Loucy (cell line): ENCODE results near the gene MGAT5.

Experiments
- H2AFZ ChIP-seq: fragments of 200-600 bp; sonication (generic); 2 replicates; pipeline ENCODE4 v1.6.0; 2016; ENCODE audit warnings: antibody characterized with exemption, mild to moderate bottlenecking, low read length, moderate library complexity
- H3F3A ChIP-seq: fragments of 200-600 bp; 2 replicates; pipeline ENCODE4 v1.6.0; 2016; ENCODE audit warnings: antibody characterized with exemption, low read depth, mild to moderate bottlenecking
- H3K27me3 ChIP-seq: fragments of 200-600 bp; sonication (generic); 2 replicates; pipeline ENCODE4 v1.6.1; 2014; ENCODE audit warnings: low read length, mild to moderate bottlenecking; ENCODE audit not compliant: insufficient read depth, poor library complexity, severe bottlenecking
- H3K36me3 ChIP-seq: fragments of 200-600 bp; sonication (generic); 2 replicates; pipeline ENCODE4 v1.6.1; 2016; ENCODE audit warnings: low read length; ENCODE audit not compliant: insufficient read depth
- H3K4me1 ChIP-seq: fragments of 200-600 bp; sonication (generic); 2 replicates; pipeline ENCODE4 v1.5.1; 2014; ENCODE audit warnings: low read length, mild to moderate bottlenecking; ENCODE audit not compliant: insufficient read depth, poor library complexity, severe bottlenecking
- H3K4me2 ChIP-seq: fragments of 200-600 bp; sonication (generic); 2 replicates; pipeline ENCODE4 v1.6.0; 2014; ENCODE audit warnings: antibody characterized with exemption, low read length, low read depth, mild to moderate bottlenecking; ENCODE audit not compliant: poor library complexity, severe bottlenecking
- H3K4me3 ChIP-seq: fragments of 200-600 bp; sonication (generic); 2 replicates; pipeline ENCODE4 v1.5.1; 2014; ENCODE audit warnings: low read length, mild to moderate bottlenecking, mixed read lengths; ENCODE audit not compliant: poor library complexity, severe bottlenecking
- H3K79me2 ChIP-seq: fragments of 200-600 bp; sonication (generic); 2 replicates; pipeline ENCODE4 v1.6.1; 2014; ENCODE audit warnings: low read length; ENCODE audit not compliant: insufficient read depth
- H3K9ac ChIP-seq: fragments of 200-600 bp; sonication (generic); 2 replicates; pipeline ENCODE4 v1.6.0; 2014; ENCODE audit warnings: mild to moderate bottlenecking, low read depth, low read length, moderate library complexity; ENCODE audit not compliant: poor library complexity, severe bottlenecking
- H3K9me2 ChIP-seq: fragments of 200-600 bp; sonication (generic); replicated peaks from 2 replicates; pipeline ENCODE4 v1.6.1; 2016; ENCODE audit warnings: low read depth, low read length, mixed read lengths
- H3K9me3 ChIP-seq: fragments of 200-600 bp; sonication (generic); 2 replicates; pipeline ENCODE4 v1.6.1; 2014; ENCODE audit warnings: mild to moderate bottlenecking, antibody characterized with exemption, low read length, low read depth; ENCODE audit not compliant: insufficient read depth
- H4K20me1 ChIP-seq: fragments of 200-600 bp; sonication (generic); 2 replicates; pipeline ENCODE4 v1.6.0; 2014; ENCODE audit warnings: antibody characterized with exemption, low read length, mild to moderate bottlenecking; ENCODE audit not compliant: insufficient read depth, poor library complexity, severe bottlenecking
- EZH2phosphoT487 ChIP-seq: fragments of 200-600 bp; IDR thresholded peaks from 2 replicates; pipeline ENCODE4 v1.6.1; 2018; ENCODE audit warnings: antibody characterized with exemption, mild to moderate bottlenecking, moderate library complexity, borderline replicate concordance
- TF ChIP-seq, protein P1 (sequence below): fragments of 200-600 bp; sonication (generic); conservative IDR thresholded peaks from 2 replicates; pipeline ENCODE4 v1.5.1; 2014; ENCODE audit warnings: mild to moderate bottlenecking, antibody characterized with exemption, low read length

The MGAT5 gene

DNA sequence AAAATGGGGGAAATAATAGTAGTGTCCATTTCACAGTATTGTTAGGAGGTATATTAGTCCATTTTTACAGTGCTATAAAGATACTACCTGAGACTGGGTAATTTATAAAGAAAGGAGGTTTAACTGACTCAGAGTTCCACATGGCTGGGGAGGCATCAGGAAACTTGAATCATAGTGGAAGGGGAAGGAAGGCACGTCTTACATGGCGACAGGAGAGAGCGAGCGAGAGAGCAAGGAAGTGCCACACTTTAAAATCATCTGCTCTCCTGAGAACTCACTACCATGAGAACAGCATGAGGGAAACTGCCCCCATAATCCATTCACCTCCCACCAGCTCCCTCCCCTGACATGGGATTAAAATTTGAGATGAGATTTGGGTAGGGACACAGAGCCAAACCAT lies 23.4 kb downstream of the MGAT5 start:
- Histone ChIP-seq H3K36me3 (no peaks in the 10 kb centered on the region), H3K27me3 (no peaks in the 10 kb centered on the region), H3K9me3 (no peaks in the 10 kb centered on the region), H3K9ac (no peak overlapping the region), H3K79me2 (peaks cover 69% of the 10 kb centered on the region), H3K4me1 (peaks cover 75% of the 10 kb centered on the region), H3K4me3 (no peak overlapping the region), H3K4me2 (no peak overlapping the region), H4K20me1 (peaks cover 3% of the 10 kb centered on the region), H3K9me2 (no peaks in the 10 kb centered on the region), H3F3A (no peaks in the 10 kb centered on the region), H2AFZ (no peak overlapping the region)
- TF ChIP-seq, protein P1, sequence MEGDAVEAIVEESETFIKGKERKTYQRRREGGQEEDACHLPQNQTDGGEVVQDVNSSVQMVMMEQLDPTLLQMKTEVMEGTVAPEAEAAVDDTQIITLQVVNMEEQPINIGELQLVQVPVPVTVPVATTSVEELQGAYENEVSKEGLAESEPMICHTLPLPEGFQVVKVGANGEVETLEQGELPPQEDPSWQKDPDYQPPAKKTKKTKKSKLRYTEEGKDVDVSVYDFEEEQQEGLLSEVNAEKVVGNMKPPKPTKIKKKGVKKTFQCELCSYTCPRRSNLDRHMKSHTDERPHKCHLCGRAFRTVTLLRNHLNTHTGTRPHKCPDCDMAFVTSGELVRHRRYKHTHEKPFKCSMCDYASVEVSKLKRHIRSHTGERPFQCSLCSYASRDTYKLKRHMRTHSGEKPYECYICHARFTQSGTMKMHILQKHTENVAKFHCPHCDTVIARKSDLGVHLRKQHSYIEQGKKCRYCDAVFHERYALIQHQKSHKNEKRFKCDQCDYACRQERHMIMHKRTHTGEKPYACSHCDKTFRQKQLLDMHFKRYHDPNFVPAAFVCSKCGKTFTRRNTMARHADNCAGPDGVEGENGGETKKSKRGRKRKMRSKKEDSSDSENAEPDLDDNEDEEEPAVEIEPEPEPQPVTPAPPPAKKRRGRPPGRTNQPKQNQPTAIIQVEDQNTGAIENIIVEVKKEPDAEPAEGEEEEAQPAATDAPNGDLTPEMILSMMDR = no peak
- TF ChIP-seq EZH2phosphoT487 = no peak

DNA sequence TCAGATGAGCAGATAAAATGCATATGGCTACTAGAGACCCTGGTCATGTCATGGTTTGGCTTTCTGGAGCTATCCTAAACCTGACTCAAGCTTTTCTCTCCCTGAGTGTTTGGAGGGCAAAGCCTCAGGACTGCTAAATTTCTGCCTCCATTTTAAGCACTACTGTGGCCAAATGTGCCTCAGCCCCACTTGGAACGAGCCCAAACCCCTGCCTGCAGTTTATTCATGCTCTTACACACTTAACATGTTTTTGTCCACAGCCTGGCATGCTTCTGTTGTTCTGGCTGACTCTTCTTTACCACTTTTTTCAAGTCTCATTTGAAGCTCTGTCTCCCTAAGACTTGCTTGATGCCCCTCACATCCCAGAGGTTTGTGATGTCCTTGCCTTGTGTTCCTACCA lies 24.7 kb downstream of the MGAT5 start:
- H3K4me1 ChIP-seq = peaks cover 75% of the 10 kb centered on the region
- H3K9me2 ChIP-seq = no peaks in the 10 kb centered on the region
- no peaks in the 10 kb centered on the region for H3K9me3 ChIP-seq
- no peak overlapping the region for H2AFZ ChIP-seq
- H3F3A ChIP-seq = peaks cover 8% of the 10 kb centered on the region; the same call in 1 of the 2 replicates
- H3K27me3 ChIP-seq = no peaks in the 10 kb centered on the region
- H3K4me2 ChIP-seq = no peak overlapping the region
- no peak overlapping the region for H3K9ac ChIP-seq
- peaks cover 3% of the 10 kb centered on the region for H4K20me1 ChIP-seq
- H3K79me2 ChIP-seq = peaks cover 59% of the 10 kb centered on the region
- no peak for TF ChIP-seq EZH2phosphoT487
- TF ChIP-seq, protein P1 = no peak
- no peak overlapping the region for H3K4me3 ChIP-seq
- no peaks in the 10 kb centered on the region for H3K36me3 ChIP-seq

- peaks cover 3% of the 10 kb centered on the region for H4K20me1 ChIP-seq
- TF ChIP-seq, protein P1 = no peak
- TF ChIP-seq EZH2phosphoT487 = no peak
- H3K9ac ChIP-seq = no peak overlapping the region
- no peaks in the 10 kb centered on the region for H3K9me2 ChIP-seq
- no peak overlapping the region for H3K4me3 ChIP-seq
- no peak overlapping the region for H2AFZ ChIP-seq
- no peak overlapping the region for H3K4me2 ChIP-seq
- H3K36me3 ChIP-seq = no peaks in the 10 kb centered on the region
- H3K4me1 ChIP-seq = peaks cover 76% of the 10 kb centered on the region
- H3K9me3 ChIP-seq = no peaks in the 10 kb centered on the region
- no peaks in the 10 kb centered on the region for H3K27me3 ChIP-seq
- peaks cover 8% of the 10 kb centered on the region; the same call in 1 of the 2 replicates for H3F3A ChIP-seq
- H3K79me2 ChIP-seq = peaks cover 67% of the 10 kb centered on the region
Observed at GRCh38 chr2:134279417-134279816, 25.5 kb downstream of the MGAT5 start.
